Natural killer cell (primary cell): ENCODE results near the gene CUL7. TPM values are rescaled to one million over a fixed set of nuclear protein-coding genes. Genes with fewer than 3 reads are reported as not detected.

ENCODE experiments used
- ATAC-seq, 3 donors: fragments of 150-1000 bp in 2 of 3; fragments of 200-7000 bp in 1 of 3; cut with Tn5 transposase; 1 replicate in 1 of 3; 2 replicates in 2 of 3; pipeline ENCODE4 v1.10.0; 2021; ENCODE audit warnings: mild to moderate bottlenecking in 2 of 3, moderate library complexity in 2 of 3
- DNase-seq, 2 donors: peaks; one replicate each; pipeline versions ENCODE4 v3.0.0 to v3.0.0-alpha.2; 2013 to 2021; ENCODE audit warnings: mixed read lengths in 1 of 2
- H3K27ac ChIP-seq: one replicate; pipeline ENCODE4 v1.5.1; 2013; ENCODE audit warnings: mild to moderate bottlenecking, low read length
- H3K27me3 ChIP-seq: one replicate; pipeline ENCODE4 v1.6.1; 2013; ENCODE audit warnings: low read length; ENCODE audit not compliant: control insufficient read depth, insufficient read depth
- H3K36me3 ChIP-seq: one replicate; pipeline ENCODE4 v1.6.1; 2013; ENCODE audit warnings: low read length; ENCODE audit not compliant: control insufficient read depth, insufficient read depth
- H3K4me1 ChIP-seq: one replicate; pipeline ENCODE4 v1.6.1; 2013; ENCODE audit warnings: low read length; ENCODE audit not compliant: control insufficient read depth, insufficient read depth
- H3K4me3 ChIP-seq: one replicate; pipeline ENCODE4 v1.5.1; 2013; ENCODE audit warnings: low read length
- H3K9me3 ChIP-seq: one replicate; pipeline ENCODE4 v1.6.1; 2013; ENCODE audit warnings: low read length; ENCODE audit not compliant: control insufficient read depth, insufficient read depth
- H3K27ac Mint-ChIP-seq, 2 donors: one replicate each; pipeline ENCODE4 v1.8.0; 2022; ENCODE audit warnings: mild to moderate bottlenecking in 2 of 2, mixed read lengths in 2 of 2, moderate library complexity in 1 of 2
- H3K27me3 Mint-ChIP-seq, 2 donors: one replicate each; pipeline ENCODE4 v1.8.0; 2022; ENCODE audit warnings: low read depth in 2 of 2, mixed read lengths in 2 of 2
- H3K36me3 Mint-ChIP-seq: one replicate; pipeline ENCODE4 v1.8.0; 2022; ENCODE audit warnings: mixed read lengths
- H3K4me1 Mint-ChIP-seq, 2 donors: one replicate each; pipeline ENCODE4 v1.8.0; 2022; ENCODE audit warnings: mixed read lengths in 2 of 2
- H3K4me3 Mint-ChIP-seq: one replicate; pipeline ENCODE4 v1.8.0; 2022; ENCODE audit warnings: mild to moderate bottlenecking, moderate library complexity, mixed read lengths
- H3K9me3 Mint-ChIP-seq, 2 donors: one replicate each; pipeline ENCODE4 v1.8.0; 2022; ENCODE audit warnings: mixed read lengths in 2 of 2
- CTCF ChIP-seq: fragments of 200-600 bp; IDR thresholded peaks from one replicate; pipeline ENCODE4 v1.8.0; 2022; ENCODE audit warnings: antibody characterized with exemption
- WGBS: methylation state at CpG from one replicate; pipeline ENCODE4 v1.1.7; 2013; ENCODE audit warnings: missing lambda C conversion rate; ENCODE audit not compliant: insufficient coverage; 5-methylcytosine and 5-hydroxymethylcytosine counted together
- intact Hi-C: fragments of 100-400 bp; cut with micrococcal nuclease; formaldehyde crosslinking; loops from one replicate; pipeline ENCODE4 v1.14.2; 2022
- total RNA-seq, 4 donors: library from RNA; stranded (reverse); fragments of 120-200 nt in 1 of 4; gene quantifications; one replicate each; pipeline versions ENCODE4 v1.2.3 to v1.2.4, GENCODE V29; 2013 to 2022

CUL7 gene
- total RNA-seq, 3 donors from 2014 or later (not counting 1 experiment from before 2014, with no cell fraction given), result 9.6 to 10.1 (median 9.9) TPM

GRCh38 chr6:43096451-43097097 is 42.9 kb upstream of the CUL7 start:
- Histone ChIP-seq H3K9me3 (no peaks in the 10 kb centered on the region), H3K27ac (no peak overlapping the region), H3K4me1 (no peaks in the 10 kb centered on the region), H3K27me3 (no peaks in the 10 kb centered on the region), H3K4me3 (no peak overlapping the region), H3K36me3 (no peaks in the 10 kb centered on the region)
- no peak for TF ChIP-seq CTCF
- no peak overlapping the region for H3K4me3 Mint-ChIP-seq
- peaks cover 0 to 8% of the 10 kb centered on the region in 2 donors for H3K4me1 Mint-ChIP-seq
- H3K27ac Mint-ChIP-seq, result no peak overlapping the region
- no peaks in the 10 kb centered on the region for H3K36me3 Mint-ChIP-seq
- no peaks in the 10 kb centered on the region for H3K27me3 Mint-ChIP-seq
- 71% methylated on average over 7 of the region's 8 CpGs for WGBS
- intact Hi-C loops, result no loop called here
- H3K9me3 Mint-ChIP-seq, result no peaks in the 10 kb centered on the region
- no peak for DNase-seq
- ATAC-seq, result no peak

GRCh38 chr6:43095939-43096338 is 42.3 kb upstream of the CUL7 start:
- H3K4me1 ChIP-seq, result no peaks in the 10 kb centered on the region
- Mint-ChIP-seq H3K4me3 (no peak overlapping the region), H3K36me3 (no peaks in the 10 kb centered on the region), H3K4me1 (peaks cover 0 to 8% of the 10 kb centered on the region in 2 donors), H3K27me3 (no peaks in the 10 kb centered on the region), H3K9me3 (no peaks in the 10 kb centered on the region), H3K27ac (no peak overlapping the region)
- 48% methylated on average over 7 of the region's 7 CpGs for whole genome bisulfite sequencing
- H3K4me3 ChIP-seq, result no peak overlapping the region
- H3K27ac ChIP-seq, result no peak overlapping the region
- intact Hi-C loops, result no loop called here
- H3K27me3 ChIP-seq, result no peaks in the 10 kb centered on the region
- no peaks in the 10 kb centered on the region for H3K9me3 ChIP-seq
- no peaks in the 10 kb centered on the region for H3K36me3 ChIP-seq
- TF ChIP-seq CTCF, result no peak
- ATAC-seq (no peak), DNase-seq (no peak)

GRCh38 chr6:43093436-43094289 is 40.0 kb upstream of the CUL7 start:
- Histone ChIP-seq H3K4me1 (no peaks in the 10 kb centered on the region), H3K27me3 (no peaks in the 10 kb centered on the region), H3K4me3 (peak overlapping the region; percentile 8), H3K9me3 (no peaks in the 10 kb centered on the region), H3K36me3 (no peaks in the 10 kb centered on the region), H3K27ac (no peak overlapping the region)
- DNase-seq (no peak), ATAC-seq (peak in 2 of 3 donors; percentile 57 to 65)
- no peak overlapping the region for H3K4me3 Mint-ChIP-seq
- no peak for TF ChIP-seq CTCF
- H3K27me3 Mint-ChIP-seq, result no peaks in the 10 kb centered on the region
- intact Hi-C loops, result no loop called here
- no peaks in the 10 kb centered on the region for H3K9me3 Mint-ChIP-seq
- WGBS, result 80% methylated on average over 9 of the region's 9 CpGs
- no peak overlapping the region for H3K27ac Mint-ChIP-seq
- peaks cover 0 to 8% of the 10 kb centered on the region in 2 donors for H3K4me1 Mint-ChIP-seq
- no peaks in the 10 kb centered on the region for H3K36me3 Mint-ChIP-seq
